Natural killer cell (primary cell): Measurements from ENCODE around the gene SLC9A8. TPM values are rescaled to one million over a fixed set of nuclear protein-coding genes. Genes with fewer than 3 reads are reported as not detected.

ENCODE experiments used
- ATAC-seq, 3 donors: fragments of 150-1000 bp in 2 of 3; fragments of 200-7000 bp in 1 of 3; cut with Tn5 transposase; 1 replicate in 1 of 3; 2 replicates in 2 of 3; pipeline ENCODE4 v1.10.0; 2021; ENCODE audit warnings: mild to moderate bottlenecking in 2 of 3, moderate library complexity in 2 of 3
- DNase-seq, 2 donors: peaks; one replicate each; pipeline versions ENCODE4 v3.0.0 to v3.0.0-alpha.2; 2013 to 2021; ENCODE audit warnings: mixed read lengths in 1 of 2
- H3K27ac ChIP-seq: one replicate; pipeline ENCODE4 v1.5.1; 2013; ENCODE audit warnings: mild to moderate bottlenecking, low read length
- H3K27me3 ChIP-seq: one replicate; pipeline ENCODE4 v1.6.1; 2013; ENCODE audit warnings: low read length; ENCODE audit not compliant: control insufficient read depth, insufficient read depth
- H3K36me3 ChIP-seq: one replicate; pipeline ENCODE4 v1.6.1; 2013; ENCODE audit warnings: low read length; ENCODE audit not compliant: control insufficient read depth, insufficient read depth
- H3K4me1 ChIP-seq: one replicate; pipeline ENCODE4 v1.6.1; 2013; ENCODE audit warnings: low read length; ENCODE audit not compliant: control insufficient read depth, insufficient read depth
- H3K4me3 ChIP-seq: one replicate; pipeline ENCODE4 v1.5.1; 2013; ENCODE audit warnings: low read length
- H3K9me3 ChIP-seq: one replicate; pipeline ENCODE4 v1.6.1; 2013; ENCODE audit warnings: low read length; ENCODE audit not compliant: control insufficient read depth, insufficient read depth
- H3K27ac Mint-ChIP-seq, 2 donors: one replicate each; pipeline ENCODE4 v1.8.0; 2022; ENCODE audit warnings: mild to moderate bottlenecking in 2 of 2, mixed read lengths in 2 of 2, moderate library complexity in 1 of 2
- H3K27me3 Mint-ChIP-seq, 2 donors: one replicate each; pipeline ENCODE4 v1.8.0; 2022; ENCODE audit warnings: low read depth in 2 of 2, mixed read lengths in 2 of 2
- H3K36me3 Mint-ChIP-seq: one replicate; pipeline ENCODE4 v1.8.0; 2022; ENCODE audit warnings: mixed read lengths
- H3K4me1 Mint-ChIP-seq, 2 donors: one replicate each; pipeline ENCODE4 v1.8.0; 2022; ENCODE audit warnings: mixed read lengths in 2 of 2
- H3K4me3 Mint-ChIP-seq: one replicate; pipeline ENCODE4 v1.8.0; 2022; ENCODE audit warnings: mild to moderate bottlenecking, moderate library complexity, mixed read lengths
- H3K9me3 Mint-ChIP-seq, 2 donors: one replicate each; pipeline ENCODE4 v1.8.0; 2022; ENCODE audit warnings: mixed read lengths in 2 of 2
- WGBS: methylation state at CpG from one replicate; pipeline ENCODE4 v1.1.7; 2013; ENCODE audit warnings: missing lambda C conversion rate; ENCODE audit not compliant: insufficient coverage; 5-methylcytosine and 5-hydroxymethylcytosine counted together
- intact Hi-C: fragments of 100-400 bp; cut with micrococcal nuclease; formaldehyde crosslinking; loops from one replicate; pipeline ENCODE4 v1.14.2; 2022
- total RNA-seq, 4 donors: library from RNA; stranded (reverse); fragments of 120-200 nt in 1 of 4; gene quantifications; one replicate each; pipeline versions ENCODE4 v1.2.3 to v1.2.4, GENCODE V29; 2013 to 2022
- TF ChIP-seq, protein P1 (sequence below): fragments of 200-600 bp; IDR thresholded peaks from one replicate; pipeline ENCODE4 v1.8.0; 2022; ENCODE audit warnings: antibody characterized with exemption

SLC9A8 gene
- total RNA-seq, 3 donors from 2014 or later (not counting 1 experiment from before 2014, with no cell fraction given), result 54.5 to 68.7 (median 58.8) TPM

GRCh38 chr20:49913399-49914047 is 100.9 kb downstream of the SLC9A8 start:
- Histone ChIP-seq H3K4me3 (no peak overlapping the region), H3K9me3 (no peaks in the 10 kb centered on the region), H3K27ac (no peak overlapping the region), H3K36me3 (no peaks in the 10 kb centered on the region), H3K27me3 (no peaks in the 10 kb centered on the region), H3K4me1 (peaks cover 26% of the 10 kb centered on the region)
- peaks cover 41 to 46% of the 10 kb centered on the region in 2 donors for H3K4me1 Mint-ChIP-seq
- no peak for DNase-seq
- no peaks in the 10 kb centered on the region for H3K27me3 Mint-ChIP-seq
- H3K36me3 Mint-ChIP-seq, result no peaks in the 10 kb centered on the region
- 94% methylated on average over 16 of the region's 16 CpGs for WGBS
- H3K4me3 Mint-ChIP-seq, result peak overlapping the region; percentile 98
- no peak for ATAC-seq
- H3K9me3 Mint-ChIP-seq, result no peaks in the 10 kb centered on the region
- peak overlapping the region; percentile 100 for H3K27ac Mint-ChIP-seq
- TF ChIP-seq, protein P1, sequence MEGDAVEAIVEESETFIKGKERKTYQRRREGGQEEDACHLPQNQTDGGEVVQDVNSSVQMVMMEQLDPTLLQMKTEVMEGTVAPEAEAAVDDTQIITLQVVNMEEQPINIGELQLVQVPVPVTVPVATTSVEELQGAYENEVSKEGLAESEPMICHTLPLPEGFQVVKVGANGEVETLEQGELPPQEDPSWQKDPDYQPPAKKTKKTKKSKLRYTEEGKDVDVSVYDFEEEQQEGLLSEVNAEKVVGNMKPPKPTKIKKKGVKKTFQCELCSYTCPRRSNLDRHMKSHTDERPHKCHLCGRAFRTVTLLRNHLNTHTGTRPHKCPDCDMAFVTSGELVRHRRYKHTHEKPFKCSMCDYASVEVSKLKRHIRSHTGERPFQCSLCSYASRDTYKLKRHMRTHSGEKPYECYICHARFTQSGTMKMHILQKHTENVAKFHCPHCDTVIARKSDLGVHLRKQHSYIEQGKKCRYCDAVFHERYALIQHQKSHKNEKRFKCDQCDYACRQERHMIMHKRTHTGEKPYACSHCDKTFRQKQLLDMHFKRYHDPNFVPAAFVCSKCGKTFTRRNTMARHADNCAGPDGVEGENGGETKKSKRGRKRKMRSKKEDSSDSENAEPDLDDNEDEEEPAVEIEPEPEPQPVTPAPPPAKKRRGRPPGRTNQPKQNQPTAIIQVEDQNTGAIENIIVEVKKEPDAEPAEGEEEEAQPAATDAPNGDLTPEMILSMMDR, result no peak
- intact Hi-C loops, result no loop called here

- peak overlapping the region; percentile 100 for H3K27ac Mint-ChIP-seq
- 11% methylated on average over 19 of the region's 19 CpGs for WGBS
- peak; percentile 35 to 59 for DNase-seq
Measured at GRCh38 chr20:49914310-49915117, 101.9 kb downstream of the SLC9A8 start.

GRCh38 chr20:49915118-49915379 is 102.4 kb downstream of the SLC9A8 start:
- Histone ChIP-seq H3K27ac (peak overlapping the region; percentile 96), H3K36me3 (no peaks in the 10 kb centered on the region), H3K4me1 (peaks cover 26% of the 10 kb centered on the region), H3K4me3 (peak overlapping the region; percentile 82), H3K9me3 (no peaks in the 10 kb centered on the region), H3K27me3 (no peaks in the 10 kb centered on the region)
- TF ChIP-seq, protein P1, result no peak
- Mint-ChIP-seq H3K36me3 (no peaks in the 10 kb centered on the region), H3K9me3 (no peaks in the 10 kb centered on the region), H3K27me3 (no peaks in the 10 kb centered on the region), H3K27ac (peak overlapping the region; percentile 100), H3K4me1 (peaks cover 41 to 46% of the 10 kb centered on the region in 2 donors), H3K4me3 (peak overlapping the region; percentile 98)
- under 1% methylated on average over 23 of the region's 23 CpGs for WGBS
- DNase-seq (no peak), ATAC-seq (peak; percentile 60 to 79 (median 73))
- intact Hi-C loops, result loop anchor here (1.0 kb wide), 1 partner anchor 21 kb away; the partner anchor contains the start of gene RNF114

More at GRCh38 chr20:49914310-49915117, 101.9 kb downstream of the SLC9A8 start:
- Histone ChIP-seq H3K4me1 (peaks cover 26% of the 10 kb centered on the region), H3K36me3 (no peaks in the 10 kb centered on the region), H3K4me3 (peak overlapping the region; percentile 82), H3K27me3 (no peaks in the 10 kb centered on the region), H3K9me3 (no peaks in the 10 kb centered on the region), H3K27ac (peak overlapping the region; percentile 96)
- Mint-ChIP-seq H3K4me3 (peak overlapping the region; percentile 98), H3K27me3 (no peaks in the 10 kb centered on the region), H3K4me1 (peaks cover 41 to 46% of the 10 kb centered on the region in 2 donors), H3K9me3 (no peaks in the 10 kb centered on the region), H3K36me3 (no peaks in the 10 kb centered on the region)
- TF ChIP-seq, protein P1, result no peak
- peak; percentile 1 to 26 (median 3) for ATAC-seq
- intact Hi-C loops, result loop anchor here (1.0 kb wide), 1 partner anchor 22 kb away; the partner anchor contains the start of gene RNF114
